GM21737 (cell line): Measurements from ENCODE around the gene PGK2.
"Not testable (repeated sequence)": the region's sequence is repeated elsewhere in the genome, so short reads cannot be mapped to it uniquely, and the experiment has no call there.

Source experiments
- ATAC-seq: cut with Tn5 transposase; IDR thresholded peaks from one replicate; pipeline ENCODE4 v1.9.1; 2021; ENCODE audit warnings: mild to moderate bottlenecking, moderate library complexity; ENCODE audit not compliant: unreplicated experiment

Gene PGK2

GRCh38 chr6:49787176-49787575 is at the start of gene PGK2:
Gene PGK2 (minus strand): TSS chr6:49787285. CDS start chr6:49787187, 98 bp downstream.
- no peak for ATAC-seq

- no peak for ATAC-seq
These were observed 48.1 kb upstream of the PGK2 start for GRCh38 chr6:49835140-49835539.

GRCh38 chr6:49833386-49833785 is 46.3 kb upstream of the PGK2 start:
- ATAC-seq = no peak

- ATAC-seq = peak; percentile 98
These were observed 39.8 kb upstream of the PGK2 start for GRCh38 chr6:49826743-49827406.

GRCh38 chr6:49815166-49815565 is 28.1 kb upstream of the PGK2 start:
- no peak for ATAC-seq

- ATAC-seq = no peak
These were observed 26.2 kb upstream of the PGK2 start for GRCh38 chr6:49813248-49813647.

GRCh38 chr6:49806145-49806544 is 19.1 kb upstream of the PGK2 start:
- ATAC-seq = no peak

- ATAC-seq = no peak
These were observed 18.2 kb upstream of the PGK2 start for GRCh38 chr6:49805246-49805645.

- no peak for ATAC-seq
These were observed 14.4 kb upstream of the PGK2 start for GRCh38 chr6:49801525-49801924.

- ATAC-seq = no peak
These were observed 12.0 kb upstream of the PGK2 start for GRCh38 chr6:49799090-49799489.

- ATAC-seq = not testable (repeated sequence)
These were observed 9.9 kb upstream of the PGK2 start for GRCh38 chr6:49796842-49797455.

- ATAC-seq = no peak
These were observed 3.3 kb upstream of the PGK2 start for GRCh38 chr6:49790341-49790740.

GRCh38 chr6:49784272-49784671 is 2.8 kb downstream of the PGK2 start:
- no peak for ATAC-seq

- no peak for ATAC-seq
These were observed 4.4 kb downstream of the PGK2 start for GRCh38 chr6:49782725-49783124.

GRCh38 chr6:49782293-49782692 is 4.8 kb downstream of the PGK2 start:
- ATAC-seq = no peak

- ATAC-seq = no peak
These were observed 10.6 kb downstream of the PGK2 start for GRCh38 chr6:49776444-49776843.

GRCh38 chr6:49775043-49775442 is 12.0 kb downstream of the PGK2 start:
- no peak for ATAC-seq

- ATAC-seq = no peak
These were observed 14.8 kb downstream of the PGK2 start for GRCh38 chr6:49772285-49772684.

- ATAC-seq = no peak
These were observed 20.3 kb downstream of the PGK2 start for GRCh38 chr6:49766762-49767161.

GRCh38 chr6:49764571-49765236 is 22.4 kb downstream of the PGK2 start:
- ATAC-seq = no peak

- no peak for ATAC-seq
These were observed 42.8 kb downstream of the PGK2 start, which contains the start of gene CRISP3 for GRCh38 chr6:49744259-49744658. Gene CRISP3 (minus strand): TSS chr6:49744388. CDS start chr6:49744367, 21 bp downstream.

GRCh38 chr6:49743429-49743828 is 43.7 kb downstream of the PGK2 start:
- ATAC-seq = no peak
